ENCODE measurements around the gene AFF3.
A peak's percentile ranks its signal among the peaks of the same experiment; 100 is the strongest.

Gene AFF3

GRCh38 chr2:99818842-99819241 is 323.5 kb downstream of the AFF3 start:
- H3K79me2 ChIP-seq (ENCODE audit: low read length): no peaks in the 10 kb centered on the region
- no peaks in the 10 kb centered on the region for H3K4me1 ChIP-seq (ENCODE audit: low read length)
- no peaks in the 10 kb centered on the region for H3K9me3 ChIP-seq (replicated peaks; ENCODE audit: insufficient read depth, low read length)
- H2AFZ ChIP-seq (ENCODE audit: low read length): no peak overlapping the region
- peak; percentile 18 for DNase-seq
- no peak overlapping the region for H3K4me2 ChIP-seq (ENCODE audit: low read depth, low read length)
- H4K20me1 ChIP-seq (ENCODE audit: insufficient read depth, low read length): no peaks in the 10 kb centered on the region
- no peaks in the 10 kb centered on the region for H3K36me3 ChIP-seq (replicated peaks; ENCODE audit: insufficient read depth, low read length)
- H3K9me2 ChIP-seq (replicated peaks; ENCODE audit: insufficient read depth, low read length): no peaks in the 10 kb centered on the region
- no peak overlapping the region for H3K4me3 ChIP-seq (ENCODE audit: low read length)
- TF ChIP-seq CTCF (IDR thresholded peaks at IDR 0.05; ENCODE audit: low read length) (0 out of 2 replicates have a peak, but pooled peaks have one; percentile 6), EZH2phosphoT487 (IDR thresholded peaks at IDR 0.05; ENCODE audit: low read length) (no peak), EZH2 (optimal IDR thresholded peaks at IDR 0.05; ENCODE audit: low read depth, low read length) (no peak)
- H3K27me3 ChIP-seq (replicated peaks; ENCODE audit: insufficient read depth, low read length): no peaks in the 10 kb centered on the region
- no peak overlapping the region for H3K9ac ChIP-seq (ENCODE audit: low read length)
- no peak overlapping the region for H3K27ac ChIP-seq (ENCODE audit: low read length)
- H3F3A ChIP-seq (ENCODE audit: insufficient read depth, low read length): no peaks in the 10 kb centered on the region

- Histone ChIP-seq H4K20me1 (ENCODE audit: insufficient read depth, low read length) (no peaks in the 10 kb centered on the region), H3K4me3 (ENCODE audit: low read length) (no peak overlapping the region), H3K4me2 (ENCODE audit: low read depth, low read length) (no peak overlapping the region), H3K9me3 (replicated peaks; ENCODE audit: insufficient read depth, low read length) (no peaks in the 10 kb centered on the region), H3K9ac (ENCODE audit: low read length) (no peak overlapping the region), H3K27me3 (replicated peaks; ENCODE audit: insufficient read depth, low read length) (no peaks in the 10 kb centered on the region), H2AFZ (ENCODE audit: low read length) (no peak overlapping the region), H3K27ac (ENCODE audit: low read length) (no peak overlapping the region), H3K36me3 (replicated peaks; ENCODE audit: insufficient read depth, low read length) (no peaks in the 10 kb centered on the region), H3F3A (ENCODE audit: insufficient read depth, low read length) (no peaks in the 10 kb centered on the region), H3K79me2 (ENCODE audit: low read length) (no peaks in the 10 kb centered on the region), H3K9me2 (replicated peaks; ENCODE audit: insufficient read depth, low read length) (no peaks in the 10 kb centered on the region), H3K4me1 (ENCODE audit: low read length) (no peaks in the 10 kb centered on the region)
- TF ChIP-seq CTCF (IDR thresholded peaks at IDR 0.05; ENCODE audit: low read length): no peak
- no peak for TF ChIP-seq EZH2phosphoT487 (IDR thresholded peaks at IDR 0.05; ENCODE audit: low read length)
- no peak for TF ChIP-seq EZH2 (optimal IDR thresholded peaks at IDR 0.05; ENCODE audit: low read depth, low read length)
- DNase-seq: no peak
Measured at GRCh38 chr2:99816908-99817307, 325.5 kb downstream of the AFF3 start.

GRCh38 chr2:99812426-99812825 is 330.0 kb downstream of the AFF3 start:
- no peaks in the 10 kb centered on the region for H3K27me3 ChIP-seq (replicated peaks; ENCODE audit: insufficient read depth, low read length)
- H3K4me3 ChIP-seq (ENCODE audit: low read length): no peak overlapping the region
- no peaks in the 10 kb centered on the region for H3K9me3 ChIP-seq (replicated peaks; ENCODE audit: insufficient read depth, low read length)
- H3K4me2 ChIP-seq (ENCODE audit: low read depth, low read length): no peak overlapping the region
- H3K27ac ChIP-seq (ENCODE audit: low read length): no peak overlapping the region
- no peak overlapping the region for H2AFZ ChIP-seq (ENCODE audit: low read length)
- no peaks in the 10 kb centered on the region for H3F3A ChIP-seq (ENCODE audit: insufficient read depth, low read length)
- H3K36me3 ChIP-seq (replicated peaks; ENCODE audit: insufficient read depth, low read length): no peaks in the 10 kb centered on the region
- no peaks in the 10 kb centered on the region for H3K9me2 ChIP-seq (replicated peaks; ENCODE audit: insufficient read depth, low read length)
- no peak for TF ChIP-seq EZH2 (optimal IDR thresholded peaks at IDR 0.05; ENCODE audit: low read depth, low read length)
- no peak for TF ChIP-seq EZH2phosphoT487 (IDR thresholded peaks at IDR 0.05; ENCODE audit: low read length)
- no peak for TF ChIP-seq CTCF (IDR thresholded peaks at IDR 0.05; ENCODE audit: low read length)
- H3K9ac ChIP-seq (ENCODE audit: low read length): no peak overlapping the region
- H3K4me1 ChIP-seq (ENCODE audit: low read length): no peaks in the 10 kb centered on the region
- no peak for DNase-seq
- no peaks in the 10 kb centered on the region for H4K20me1 ChIP-seq (ENCODE audit: insufficient read depth, low read length)
- no peaks in the 10 kb centered on the region for H3K79me2 ChIP-seq (ENCODE audit: low read length)
